Measurements from ENCODE around the gene FGF1. TPM values are rescaled to one million over a fixed set of nuclear protein-coding genes. Genes with fewer than 3 reads are reported as not detected.

The FGF1 gene
- total RNA-seq, 1 donor from 2014 or later: 0.07 TPM

DNA sequence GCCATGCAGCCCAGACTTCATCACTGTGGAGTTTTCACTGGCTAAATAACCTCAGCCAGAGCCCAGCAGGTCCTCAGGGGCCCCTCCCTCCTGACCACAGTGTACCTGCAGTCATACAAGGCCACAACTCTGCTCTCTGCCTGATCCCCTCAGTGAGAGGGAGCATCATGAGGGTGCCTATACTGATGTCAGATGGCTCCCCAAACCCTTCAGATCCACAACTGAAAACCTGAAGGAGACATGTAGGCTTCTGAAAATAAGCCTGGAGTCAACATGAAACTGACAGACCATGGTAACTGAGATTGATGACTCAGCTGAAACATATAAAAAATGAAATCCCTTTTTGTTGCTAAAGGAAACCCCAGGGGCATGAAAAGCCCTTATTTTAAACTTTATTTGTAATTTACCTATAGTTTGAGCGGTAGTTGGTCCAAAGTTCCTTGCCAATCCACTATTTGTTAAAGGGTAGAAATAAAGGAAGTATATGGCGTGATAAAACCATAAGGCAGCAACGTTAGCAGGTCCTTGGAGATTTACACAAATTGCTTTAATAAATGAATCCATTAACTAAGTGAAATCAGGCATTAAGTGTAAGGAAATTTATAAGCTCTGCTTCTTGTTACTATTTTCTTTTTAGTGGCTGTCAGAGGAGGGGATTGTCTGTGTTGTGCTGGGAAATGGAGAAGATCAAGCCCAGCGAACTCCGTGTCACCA is 68.3 kb downstream of the FGF1 start:
- Mint-ChIP-seq H3K4me3 (no peak overlapping the region), H3K4me1 (peaks cover 3% of the 10 kb centered on the region), H3K9me3 (peaks cover 3% of the 10 kb centered on the region), H3K27ac (no peak overlapping the region), H3K36me3 (no peaks in the 10 kb centered on the region), H3K27me3 (ENCODE audit: low read depth) (no peaks in the 10 kb centered on the region)
- TF ChIP-seq, protein P1, sequence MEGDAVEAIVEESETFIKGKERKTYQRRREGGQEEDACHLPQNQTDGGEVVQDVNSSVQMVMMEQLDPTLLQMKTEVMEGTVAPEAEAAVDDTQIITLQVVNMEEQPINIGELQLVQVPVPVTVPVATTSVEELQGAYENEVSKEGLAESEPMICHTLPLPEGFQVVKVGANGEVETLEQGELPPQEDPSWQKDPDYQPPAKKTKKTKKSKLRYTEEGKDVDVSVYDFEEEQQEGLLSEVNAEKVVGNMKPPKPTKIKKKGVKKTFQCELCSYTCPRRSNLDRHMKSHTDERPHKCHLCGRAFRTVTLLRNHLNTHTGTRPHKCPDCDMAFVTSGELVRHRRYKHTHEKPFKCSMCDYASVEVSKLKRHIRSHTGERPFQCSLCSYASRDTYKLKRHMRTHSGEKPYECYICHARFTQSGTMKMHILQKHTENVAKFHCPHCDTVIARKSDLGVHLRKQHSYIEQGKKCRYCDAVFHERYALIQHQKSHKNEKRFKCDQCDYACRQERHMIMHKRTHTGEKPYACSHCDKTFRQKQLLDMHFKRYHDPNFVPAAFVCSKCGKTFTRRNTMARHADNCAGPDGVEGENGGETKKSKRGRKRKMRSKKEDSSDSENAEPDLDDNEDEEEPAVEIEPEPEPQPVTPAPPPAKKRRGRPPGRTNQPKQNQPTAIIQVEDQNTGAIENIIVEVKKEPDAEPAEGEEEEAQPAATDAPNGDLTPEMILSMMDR (IDR thresholded peaks at IDR 0.05; ENCODE audit: unreplicated experiment): no peak
- DNase-seq (ENCODE audit: low spot score in 2 of 2, unreplicated experiment in 2 of 2): no peak

DNA sequence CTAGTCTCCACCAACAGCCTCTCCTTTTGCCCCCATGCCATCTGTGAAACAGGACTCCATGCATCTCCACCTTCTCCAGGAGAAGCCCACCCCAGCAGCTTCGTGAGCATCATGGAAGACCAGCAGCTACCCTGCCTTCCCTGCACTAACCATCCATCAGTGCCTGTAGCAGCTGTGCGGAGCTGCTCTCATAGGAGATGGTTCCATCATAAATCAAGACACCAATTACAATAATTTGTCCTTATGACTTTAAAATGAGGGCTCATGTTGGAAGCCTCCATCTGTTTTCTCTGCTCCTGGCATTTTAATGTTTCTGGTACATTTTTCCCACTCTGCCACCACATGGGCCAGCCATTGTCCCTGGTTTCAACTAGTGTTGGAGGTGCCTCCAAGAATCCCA is 69.9 kb downstream of the FGF1 start:
- no peak overlapping the region for H3K4me3 Mint-ChIP-seq
- H3K9me3 Mint-ChIP-seq: peaks cover 1% of the 10 kb centered on the region
- no peaks in the 10 kb centered on the region for H3K36me3 Mint-ChIP-seq
- H3K27me3 Mint-ChIP-seq (ENCODE audit: low read depth): peaks cover under 1% of the 10 kb centered on the region
- DNase-seq (ENCODE audit: low spot score in 2 of 2, unreplicated experiment in 2 of 2): no peak
- no peak overlapping the region for H3K27ac Mint-ChIP-seq
- TF ChIP-seq, protein P1 (IDR thresholded peaks at IDR 0.05; ENCODE audit: unreplicated experiment): no peak
- H3K4me1 Mint-ChIP-seq: peaks cover 3% of the 10 kb centered on the region

DNA sequence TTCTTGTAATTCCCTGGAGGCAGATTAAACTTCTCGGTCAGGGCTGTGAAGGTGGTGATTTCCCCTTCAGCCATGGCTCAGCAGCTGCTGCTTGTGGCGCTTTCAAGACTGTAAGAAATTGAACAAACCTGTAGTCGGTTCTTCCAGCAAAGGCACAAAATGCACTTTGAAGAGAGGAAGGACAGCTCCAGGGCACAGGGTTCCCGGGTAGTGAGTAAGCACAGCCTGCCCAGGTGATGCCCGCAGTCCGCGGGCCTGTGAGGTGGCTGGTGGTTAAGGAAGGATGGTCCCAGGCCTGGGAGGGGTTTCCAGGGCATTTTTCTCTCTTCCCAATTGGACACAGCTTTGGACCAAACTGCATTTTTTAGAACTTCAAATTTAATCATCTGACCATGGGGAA is 71.8 kb downstream of the FGF1 start:
- Mint-ChIP-seq H3K36me3 (no peaks in the 10 kb centered on the region), H3K4me3 (no peak overlapping the region), H3K27ac (no peak overlapping the region), H3K27me3 (ENCODE audit: low read depth) (peaks cover 2% of the 10 kb centered on the region), H3K4me1 (peaks cover 3% of the 10 kb centered on the region), H3K9me3 (no peaks in the 10 kb centered on the region)
- TF ChIP-seq, protein P1 (IDR thresholded peaks at IDR 0.05; ENCODE audit: unreplicated experiment): no peak
- no peak for DNase-seq (ENCODE audit: low spot score in 2 of 2, unreplicated experiment in 2 of 2)

DNA sequence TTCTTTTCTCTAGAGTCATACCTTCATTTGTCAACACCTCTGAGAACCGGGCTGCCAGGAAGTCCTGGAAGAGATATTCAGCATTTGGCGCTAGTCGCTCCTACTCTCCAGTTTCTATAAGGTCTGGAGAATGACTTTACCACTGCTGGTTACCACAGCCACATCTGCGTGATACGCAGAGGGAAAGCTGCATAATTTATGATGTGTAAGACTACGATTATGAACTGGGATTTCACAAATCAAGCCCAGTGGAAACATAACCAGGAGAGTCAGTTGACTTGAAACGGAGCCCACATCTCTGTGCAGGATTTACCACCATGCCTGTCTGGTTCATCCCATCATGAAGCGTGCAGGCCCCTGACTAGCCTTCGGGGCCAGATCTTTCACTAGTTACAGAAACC is 72.6 kb downstream of the FGF1 start:
- Mint-ChIP-seq H3K27ac (no peak overlapping the region), H3K27me3 (ENCODE audit: low read depth) (peaks cover 2% of the 10 kb centered on the region), H3K9me3 (no peaks in the 10 kb centered on the region), H3K4me1 (peaks cover 3% of the 10 kb centered on the region), H3K36me3 (no peaks in the 10 kb centered on the region), H3K4me3 (no peak overlapping the region)
- TF ChIP-seq, protein P1 (IDR thresholded peaks at IDR 0.05; ENCODE audit: unreplicated experiment): no peak
- DNase-seq (ENCODE audit: low spot score in 2 of 2, unreplicated experiment in 2 of 2): no peak

DNA sequence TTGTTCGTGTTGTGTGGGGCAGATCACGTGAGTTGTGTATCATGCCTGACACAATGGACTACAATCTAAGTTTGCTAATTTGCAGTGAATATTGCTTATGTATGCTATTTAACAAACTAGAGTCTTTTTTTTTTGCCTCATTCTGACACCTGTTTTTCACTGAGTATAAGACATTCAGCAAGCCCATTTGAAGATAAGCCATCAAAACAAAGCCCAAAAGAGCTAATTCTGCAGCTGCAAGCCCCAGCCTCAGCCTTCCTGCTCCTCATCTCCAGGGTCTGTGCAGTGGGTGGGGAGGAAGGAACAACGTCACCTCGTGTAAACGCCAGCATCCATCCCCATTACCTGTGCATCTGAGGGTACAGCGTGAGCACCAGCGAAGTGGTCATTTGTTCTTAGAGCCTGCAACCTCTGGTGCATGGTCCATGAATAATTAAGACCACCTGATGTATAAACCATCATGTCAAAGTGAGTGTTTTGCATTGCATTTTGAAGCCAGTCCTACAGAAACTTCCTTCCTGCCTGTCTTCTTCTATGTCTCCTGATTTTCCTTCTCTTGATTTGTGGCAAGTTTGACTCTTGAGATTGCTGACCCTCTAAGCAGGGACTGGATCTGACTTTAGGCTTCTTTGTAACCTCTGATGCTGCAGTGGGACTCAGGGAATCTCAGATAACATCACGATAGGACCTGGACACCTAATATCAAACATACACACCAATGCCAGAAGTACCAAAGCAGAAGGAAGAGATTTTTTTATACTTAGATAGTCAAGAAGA is 73.2 kb downstream of the FGF1 start:
- TF ChIP-seq, protein P1 (IDR thresholded peaks at IDR 0.05; ENCODE audit: unreplicated experiment): no peak
- DNase-seq (ENCODE audit: low spot score in 2 of 2, unreplicated experiment in 2 of 2): no peak
- no peak overlapping the region for H3K27ac Mint-ChIP-seq
- H3K36me3 Mint-ChIP-seq: no peaks in the 10 kb centered on the region
- H3K4me3 Mint-ChIP-seq: no peak overlapping the region
- peaks cover 2% of the 10 kb centered on the region for H3K27me3 Mint-ChIP-seq (ENCODE audit: low read depth)
- H3K9me3 Mint-ChIP-seq: no peaks in the 10 kb centered on the region
- H3K4me1 Mint-ChIP-seq: peaks cover 3% of the 10 kb centered on the region

Measured in mesothelial cell of epicardium (in vitro differentiated cells).